Measurements from ENCODE around the gene HOTAIR.

DNA sequence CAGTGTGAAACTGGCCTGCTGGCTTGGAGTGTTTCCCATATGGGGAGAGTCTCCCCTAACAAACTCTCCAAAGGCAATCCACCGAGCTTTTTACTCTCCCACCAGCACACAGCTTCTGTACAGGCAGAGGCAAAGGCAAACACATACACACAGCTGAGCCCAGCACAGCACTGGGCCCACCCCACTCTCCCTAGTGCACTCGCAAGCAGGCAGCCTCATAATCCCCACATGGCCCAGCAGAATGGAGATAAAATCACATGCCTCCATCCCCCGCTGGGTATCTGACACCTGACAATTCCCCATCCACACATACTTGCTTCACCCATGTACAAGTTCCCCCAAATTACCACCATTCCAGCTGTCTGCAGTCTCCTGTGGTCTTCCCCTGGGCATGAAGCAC is 16.6 kb downstream of the HOTAIR start:
- TF ChIP-seq POLR2AphosphoS5 (IDR thresholded peaks at IDR 0.05): no peak
- TF ChIP-seq, protein P1, sequence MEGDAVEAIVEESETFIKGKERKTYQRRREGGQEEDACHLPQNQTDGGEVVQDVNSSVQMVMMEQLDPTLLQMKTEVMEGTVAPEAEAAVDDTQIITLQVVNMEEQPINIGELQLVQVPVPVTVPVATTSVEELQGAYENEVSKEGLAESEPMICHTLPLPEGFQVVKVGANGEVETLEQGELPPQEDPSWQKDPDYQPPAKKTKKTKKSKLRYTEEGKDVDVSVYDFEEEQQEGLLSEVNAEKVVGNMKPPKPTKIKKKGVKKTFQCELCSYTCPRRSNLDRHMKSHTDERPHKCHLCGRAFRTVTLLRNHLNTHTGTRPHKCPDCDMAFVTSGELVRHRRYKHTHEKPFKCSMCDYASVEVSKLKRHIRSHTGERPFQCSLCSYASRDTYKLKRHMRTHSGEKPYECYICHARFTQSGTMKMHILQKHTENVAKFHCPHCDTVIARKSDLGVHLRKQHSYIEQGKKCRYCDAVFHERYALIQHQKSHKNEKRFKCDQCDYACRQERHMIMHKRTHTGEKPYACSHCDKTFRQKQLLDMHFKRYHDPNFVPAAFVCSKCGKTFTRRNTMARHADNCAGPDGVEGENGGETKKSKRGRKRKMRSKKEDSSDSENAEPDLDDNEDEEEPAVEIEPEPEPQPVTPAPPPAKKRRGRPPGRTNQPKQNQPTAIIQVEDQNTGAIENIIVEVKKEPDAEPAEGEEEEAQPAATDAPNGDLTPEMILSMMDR (IDR thresholded peaks at IDR 0.05): no peak
